ENCODE results near the gene PDCD7.

PDCD7 gene

GRCh38 chr15:65071381-65071811, 62.2 kb downstream of the PDCD7 start:
- DNase-seq, result no peak

GRCh38 chr15:65069779-65070546, 63.6 kb downstream of the PDCD7 start:
- no peak for DNase-seq

GRCh38 chr15:65069179-65069578, 64.4 kb downstream of the PDCD7 start:
- DNase-seq, result no peak

- no peak for DNase-seq
Measured at GRCh38 chr15:65068403-65068788, 65.2 kb downstream of the PDCD7 start.

- no peak for DNase-seq
Measured at GRCh38 chr15:65067645-65068402, 65.8 kb downstream of the PDCD7 start, which contains the start of gene RASL12. TSS of gene RASL12 (minus strand) at chr15:65067991. CDS start at chr15:65067835, 156 bp downstream.
